Cardiac atrium fibroblast (primary cell): ENCODE measurements around the gene KRTAP6-3. TPM values are rescaled to one million over a fixed set of nuclear protein-coding genes. Genes with fewer than 3 reads are reported as not detected.

ENCODE experiments used
- total RNA-seq: library from RNA; depleted of rRNA; stranded (reverse); fragments of >200 nt; gene quantifications from 2 replicates; pipeline ENCODE4 v1.2.3, GENCODE V29; 2015

Gene KRTAP6-3, protein sequence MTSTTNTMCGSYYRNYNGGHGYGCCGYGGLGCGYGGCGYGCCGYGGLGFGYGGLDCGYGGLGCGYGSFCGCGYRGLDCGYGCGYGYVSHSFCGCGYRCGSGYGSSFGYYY
- total RNA-seq, result not detected in 2 replicates

DNA sequence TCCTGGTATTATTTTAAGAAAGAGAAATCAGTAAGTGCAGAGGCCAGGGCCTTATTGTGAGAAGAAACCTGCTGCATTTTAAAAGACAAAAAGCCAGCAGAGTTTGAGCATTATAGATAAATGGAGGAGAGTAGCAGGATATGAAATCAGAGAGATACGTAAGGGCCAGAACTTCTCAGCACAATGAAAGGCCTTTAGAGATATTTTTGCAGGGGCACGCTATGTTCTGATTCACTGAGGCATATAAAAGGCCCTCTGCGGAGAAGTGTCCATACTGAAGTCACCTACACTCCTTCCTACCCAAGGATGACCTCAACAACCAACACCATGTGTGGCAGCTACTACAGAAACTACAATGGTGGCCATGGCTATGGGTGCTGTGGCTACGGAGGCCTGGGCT, at the start of gene KRTAP6-3:
Gene KRTAP6-3, plus strand, starts transcription at position 301 of the 400 bp plus-strand sequence. Its CDS starts 6 bp downstream, at position 307.

DNA sequence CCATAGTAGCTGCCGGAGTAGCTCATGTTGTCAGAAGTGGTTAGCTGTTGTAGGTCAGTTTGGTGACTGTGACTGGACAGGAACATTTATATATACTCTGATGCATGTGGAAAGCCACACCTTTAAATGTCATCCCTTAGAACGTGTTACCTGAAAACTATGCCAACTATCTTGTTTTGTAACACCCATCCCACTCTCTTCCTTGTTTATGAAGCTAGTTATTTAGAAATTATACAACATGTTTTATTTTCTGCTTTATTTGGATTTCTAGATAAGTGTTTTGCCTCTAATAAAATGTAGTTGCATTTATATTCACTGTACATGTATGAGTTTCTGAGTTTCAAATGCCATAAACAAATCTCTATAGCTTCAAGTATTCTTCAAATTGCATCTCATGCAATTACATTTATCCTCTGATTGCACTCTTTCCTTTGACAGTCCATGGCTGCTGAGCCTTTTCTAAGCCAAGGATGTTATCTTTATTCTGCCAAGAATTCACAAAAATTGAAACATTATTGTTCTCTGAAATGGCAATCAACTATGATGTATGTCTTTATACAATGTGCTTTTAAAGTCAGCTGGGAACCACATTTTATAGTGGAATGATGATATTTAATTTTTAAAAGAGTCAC, 30.9 kb upstream of the KRTAP6-3 start, which contains the start of gene KRTAP19-7:
Gene KRTAP19-7, minus strand, starts transcription at position 51 of the 632 bp plus-strand sequence. Its CDS starts 25 bp downstream, at position 26.

GRCh38 chr21:30590297-30590696, 1.9 kb upstream of the KRTAP6-3 start, which contains the start of gene KRTAP22-2:
KRTAP22-2 (minus strand) TSS chr21:30590397.

DNA sequence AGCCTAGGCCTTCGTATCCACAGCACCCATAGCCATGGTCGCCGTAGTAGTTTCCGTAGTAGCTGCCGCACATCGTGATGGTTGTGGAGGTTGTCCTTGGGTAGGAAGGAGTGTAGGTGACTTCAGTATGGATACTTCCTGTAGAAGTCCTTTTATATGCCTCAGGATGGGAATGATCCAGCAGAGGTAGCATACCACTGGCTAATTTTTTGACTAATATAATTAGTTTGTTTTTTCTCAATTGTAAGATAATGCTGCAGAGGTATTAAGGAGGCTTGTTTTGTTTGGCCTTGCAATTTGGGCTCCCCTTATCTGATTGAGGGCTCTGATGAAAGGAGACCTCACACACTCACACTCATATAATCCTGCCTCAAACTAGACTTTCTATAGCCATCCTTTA, 6.6 kb downstream of the KRTAP6-3 start, which contains the start of gene KRTAP6-2:
Gene KRTAP6-2, minus strand, starts transcription at position 101 of the 400 bp plus-strand sequence. Its CDS starts 28 bp downstream, at position 73.

DNA sequence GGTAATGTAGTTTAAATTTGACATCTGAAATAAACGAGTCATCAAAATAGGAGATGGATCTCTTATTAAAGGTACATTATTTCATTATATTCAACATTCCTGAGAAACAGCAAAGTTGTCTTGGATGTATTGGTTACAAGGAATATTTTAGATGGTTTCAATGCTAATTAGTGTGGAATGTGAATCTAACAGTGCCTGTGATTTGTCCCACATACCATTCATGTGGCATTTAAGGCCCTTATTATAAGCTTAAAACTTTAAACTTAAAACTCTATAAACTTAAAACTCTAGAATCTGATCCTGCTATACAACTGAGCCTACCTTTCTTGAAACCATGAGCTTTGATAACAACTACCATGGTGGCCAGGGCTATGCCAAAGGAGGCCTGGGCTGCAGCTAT, 8.5 kb downstream of the KRTAP6-3 start, which contains the start of gene KRTAP22-1:
Gene KRTAP22-1, plus strand, starts transcription at position 301 of the 400 bp plus-strand sequence.

DNA sequence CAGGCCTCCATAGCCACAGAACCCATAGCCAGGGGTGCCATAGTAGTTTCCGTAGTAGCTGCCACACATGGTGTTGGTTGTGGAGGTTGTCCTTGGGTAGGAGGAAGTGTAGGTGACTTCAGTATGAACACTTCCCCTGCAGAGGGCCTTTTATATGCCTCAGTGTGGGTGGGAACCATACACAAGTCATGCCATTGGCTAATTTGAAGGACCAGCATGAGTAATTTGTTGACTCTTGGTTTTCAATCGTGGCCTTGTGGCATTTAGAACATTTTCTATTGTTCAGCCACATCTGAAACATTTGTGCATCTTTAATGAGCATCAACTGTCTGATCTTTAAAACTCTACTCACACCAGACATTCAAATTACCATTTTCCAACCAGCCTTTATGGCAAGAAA, 21.6 kb downstream of the KRTAP6-3 start, which contains the start of gene KRTAP6-1:
Gene KRTAP6-1, minus strand, starts transcription at position 95 of the 400 bp plus-strand sequence. Its CDS starts 26 bp downstream, at position 69.

GRCh38 chr21:30616125-30616524, 23.9 kb downstream of the KRTAP6-3 start, which contains the start of gene KRTAP20-1:
KRTAP20-1 (plus strand) TSS chr21:30616425; CDS start chr21:30616455, 30 bp downstream.

GRCh38 chr21:30620522-30620921, 28.3 kb downstream of the KRTAP6-3 start, which contains the start of gene KRTAP20-4:
KRTAP20-4 (plus strand) TSS chr21:30620627.

GRCh38 chr21:30634906-30635305, 42.7 kb downstream of the KRTAP6-3 start, which contains the start of gene KRTAP20-2:
KRTAP20-2 (plus strand) TSS chr21:30635206; CDS start chr21:30635264, 58 bp downstream.

GRCh38 chr21:30642564-30642963, 50.3 kb downstream of the KRTAP6-3 start, which contains the start of gene KRTAP20-3:
KRTAP20-3 (plus strand) TSS chr21:30642864.

Other genes starting within 250 kb of the KRTAP6-3 start
- not detected in 2 replicates for gene KRTAP23-1, start 243.8 kb upstream of the KRTAP6-3 start, total RNA-seq
- gene KRTAP13-2, start 220.2 kb upstream of the KRTAP6-3 start, total RNA-seq, result not detected in 2 replicates
- gene KRTAP13-1, start 196.4 kb upstream of the KRTAP6-3 start, total RNA-seq, result not detected in 2 replicates
- gene KRTAP13-3, start 166.5 kb upstream of the KRTAP6-3 start, total RNA-seq, result not detected in 2 replicates
- not detected in 2 replicates for gene KRTAP13-4, start 162.2 kb upstream of the KRTAP6-3 start, total RNA-seq
- not detected in 2 replicates for gene KRTAP15-1, start 152.2 kb upstream of the KRTAP6-3 start, total RNA-seq
- gene KRTAP19-1, start 112.1 kb upstream of the KRTAP6-3 start, total RNA-seq, result not detected in 2 replicates
- gene KRTAP19-2, start 105.0 kb upstream of the KRTAP6-3 start, total RNA-seq, result not detected in 2 replicates
- gene KRTAP19-3, start 100.4 kb upstream of the KRTAP6-3 start, total RNA-seq, result not detected in 2 replicates
- gene KRTAP19-4, start 95.3 kb upstream of the KRTAP6-3 start, total RNA-seq, result not detected in 2 replicates
- gene KRTAP19-5, start 90.3 kb upstream of the KRTAP6-3 start, total RNA-seq, result not detected in 2 replicates
- not detected in 2 replicates for gene KRTAP19-6, start 50.6 kb upstream of the KRTAP6-3 start, total RNA-seq
- not detected in 2 replicates for gene KRTAP19-7, start 31.1 kb upstream of the KRTAP6-3 start, total RNA-seq
- not detected in 2 replicates for gene KRTAP22-2, start 2.0 kb upstream of the KRTAP6-3 start, total RNA-seq
- gene KRTAP6-2, start 6.5 kb downstream of the KRTAP6-3 start, total RNA-seq, result not detected in 2 replicates
- gene KRTAP22-1, start 8.6 kb downstream of the KRTAP6-3 start, total RNA-seq, result not detected in 2 replicates
- not detected in 2 replicates for gene KRTAP6-1, start 21.5 kb downstream of the KRTAP6-3 start, total RNA-seq
- not detected in 2 replicates for gene KRTAP20-1, start 24.0 kb downstream of the KRTAP6-3 start, total RNA-seq
- not detected in 2 replicates for gene KRTAP20-4, start 28.2 kb downstream of the KRTAP6-3 start, total RNA-seq
- not detected in 2 replicates for gene KRTAP20-2, start 42.8 kb downstream of the KRTAP6-3 start, total RNA-seq
- gene KRTAP20-3, start 50.4 kb downstream of the KRTAP6-3 start, total RNA-seq, result not detected in 2 replicates
- not detected in 2 replicates for gene KRTAP21-3, start 126.3 kb downstream of the KRTAP6-3 start, total RNA-seq
- not detected in 2 replicates for gene KRTAP21-2, start 154.8 kb downstream of the KRTAP6-3 start, total RNA-seq
- gene KRTAP21-1, start 163.0 kb downstream of the KRTAP6-3 start, total RNA-seq, result not detected in 2 replicates
- not detected in 2 replicates for gene KRTAP8-1, start 220.8 kb downstream of the KRTAP6-3 start, total RNA-seq
- not detected in 2 replicates for gene KRTAP7-1, start 237.3 kb downstream of the KRTAP6-3 start, total RNA-seq